Amniotic epithelial cell (primary cell): ENCODE data around the gene SLC33A1.
"Not testable (repeated sequence)": the region's sequence is repeated elsewhere in the genome, so short reads cannot be mapped to it uniquely, and the experiment has no call there.

ENCODE experiments used
- DNase-seq: peaks from one replicate; pipeline ENCODE4 v3.0.0-alpha.2; 2010; ENCODE audit warnings: low read depth

The SLC33A1 gene

DNA sequence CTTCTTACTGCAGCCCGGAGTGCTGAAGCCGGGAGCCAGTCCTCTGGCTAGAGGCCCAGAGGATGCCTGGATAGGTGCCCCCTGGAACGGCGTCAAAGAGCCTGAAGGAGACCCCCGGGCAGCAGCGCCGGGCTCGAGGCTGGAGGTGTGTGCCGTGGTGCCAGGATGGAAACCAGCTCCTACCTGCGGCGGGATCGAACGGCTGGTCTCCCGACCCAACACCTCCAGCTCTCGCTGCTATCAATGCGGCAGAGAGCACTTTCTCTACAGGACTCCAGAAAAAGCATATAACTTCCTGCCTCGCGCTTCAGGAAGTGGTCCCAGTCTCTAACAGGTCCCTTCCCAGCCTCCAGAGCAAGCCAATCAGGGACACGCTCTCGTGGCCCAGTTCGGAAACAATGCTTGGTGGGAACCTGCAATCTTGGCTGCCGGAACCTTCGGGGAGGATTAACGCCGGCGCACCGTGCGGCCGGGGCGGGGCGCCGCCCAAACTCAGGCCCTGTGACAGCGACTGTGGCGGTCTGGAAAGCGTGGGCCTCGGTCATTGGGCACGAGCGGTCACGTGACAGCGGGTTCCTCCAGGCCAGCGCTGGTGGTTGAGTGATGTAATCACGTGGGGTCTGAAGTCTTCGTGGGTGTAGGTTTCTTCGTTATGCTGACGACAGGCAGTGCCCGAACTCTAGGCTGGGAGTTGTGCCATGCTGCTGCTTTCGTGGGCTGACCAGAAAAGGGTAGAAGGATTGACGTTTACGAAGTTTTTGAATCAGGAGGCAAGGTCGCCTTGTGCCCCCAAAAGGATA is at the start of gene SLC33A1:
TSS of gene SLC33A1 (minus strand) at position 287 of the 800 bp plus-strand sequence. CDS start 430 bp downstream, outside the sequence.
- peak; percentile 99 for DNase-seq

- DNase-seq, result no peak
These were observed 41.2 kb upstream of the SLC33A1 start for GRCh38 chr3:155895379-155895900.

DNA sequence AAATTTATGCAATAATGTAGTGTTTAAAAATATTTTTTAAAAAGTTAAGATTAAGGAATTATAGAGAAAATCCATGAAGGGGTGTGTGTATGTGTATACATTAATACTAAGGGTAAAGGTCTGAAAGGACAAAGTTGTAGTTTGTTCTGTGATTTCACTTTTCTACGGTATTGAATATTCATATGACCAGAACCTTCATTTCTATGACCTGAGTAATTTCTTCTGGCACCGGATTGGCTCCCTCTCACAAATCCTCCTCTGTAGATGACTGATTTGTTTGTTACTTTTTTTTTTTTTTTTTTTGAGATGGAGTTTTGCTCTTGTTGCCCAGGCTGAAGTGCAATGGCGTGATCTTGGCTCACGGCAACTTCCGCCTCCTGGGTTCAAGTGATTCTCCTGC is 37.1 kb upstream of the SLC33A1 start:
- peak; percentile 49 for DNase-seq

DNA sequence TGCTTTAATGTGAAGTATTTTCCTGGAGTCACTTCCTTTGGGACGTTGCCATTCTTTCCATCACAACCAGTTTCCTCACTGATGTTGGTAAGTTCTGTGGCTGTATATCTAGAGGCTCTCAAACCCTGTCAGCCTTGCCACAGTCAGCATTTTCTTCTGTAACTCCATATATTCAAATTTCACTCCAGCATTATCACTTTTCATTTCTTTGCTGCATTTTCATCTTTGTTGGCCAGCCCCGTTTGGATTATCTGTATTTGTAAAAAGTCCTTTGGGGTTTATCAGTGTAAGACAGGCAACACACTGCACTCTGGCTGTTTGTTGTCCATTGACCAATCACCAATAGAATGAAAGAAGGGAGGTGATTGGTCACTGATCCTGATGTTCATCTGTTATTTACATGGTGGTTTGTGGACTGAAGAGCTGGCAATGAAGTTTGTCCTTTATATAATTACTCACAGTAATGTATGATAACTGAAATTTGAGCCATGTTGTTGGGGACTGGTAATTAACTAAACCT is 36.5 kb upstream of the SLC33A1 start:
- peak; percentile 53 for DNase-seq

GRCh38 chr3:155889952-155890351 is 35.7 kb upstream of the SLC33A1 start:
- no peak for DNase-seq

DNA sequence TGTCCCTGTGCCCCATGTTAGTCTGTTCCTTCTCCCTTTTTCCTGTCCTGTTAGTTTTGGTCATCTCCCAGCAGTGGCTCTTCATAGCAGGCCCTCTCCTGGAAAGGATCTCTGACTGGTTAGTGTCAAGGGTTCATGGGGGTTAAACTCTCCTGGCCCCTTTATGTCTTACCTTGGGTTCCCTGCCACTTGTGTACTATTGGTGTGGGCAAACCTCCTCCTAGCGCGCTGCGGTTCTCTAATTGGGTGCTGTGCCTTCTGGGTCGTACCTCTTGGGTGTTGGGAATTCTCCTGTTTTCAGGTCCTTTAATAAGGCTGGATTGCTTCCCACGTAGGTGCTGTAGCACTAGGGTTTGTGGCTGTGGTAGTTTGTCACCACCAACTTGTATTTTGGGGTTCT is 35.0 kb upstream of the SLC33A1 start:
- DNase-seq, result no peak

DNA sequence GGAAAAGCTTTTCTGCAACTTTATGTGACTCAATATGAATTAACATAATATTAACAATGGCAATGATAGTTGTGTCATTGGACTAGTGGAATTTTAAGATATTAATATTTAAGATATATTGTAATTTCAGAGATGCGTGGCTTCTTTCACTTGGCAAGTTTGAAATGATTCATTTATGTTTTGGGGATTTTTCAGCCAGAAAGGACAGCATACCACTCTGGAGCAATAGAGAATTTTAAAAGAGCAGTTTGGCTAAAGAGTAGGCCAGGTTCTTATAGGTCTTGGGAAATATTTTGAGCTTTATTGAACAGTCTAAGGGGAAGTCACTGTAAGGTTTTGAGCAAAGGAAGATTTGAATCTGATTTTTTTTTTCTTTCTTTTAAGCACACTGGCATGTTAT is 32.7 kb upstream of the SLC33A1 start:
- no peak for DNase-seq

DNA sequence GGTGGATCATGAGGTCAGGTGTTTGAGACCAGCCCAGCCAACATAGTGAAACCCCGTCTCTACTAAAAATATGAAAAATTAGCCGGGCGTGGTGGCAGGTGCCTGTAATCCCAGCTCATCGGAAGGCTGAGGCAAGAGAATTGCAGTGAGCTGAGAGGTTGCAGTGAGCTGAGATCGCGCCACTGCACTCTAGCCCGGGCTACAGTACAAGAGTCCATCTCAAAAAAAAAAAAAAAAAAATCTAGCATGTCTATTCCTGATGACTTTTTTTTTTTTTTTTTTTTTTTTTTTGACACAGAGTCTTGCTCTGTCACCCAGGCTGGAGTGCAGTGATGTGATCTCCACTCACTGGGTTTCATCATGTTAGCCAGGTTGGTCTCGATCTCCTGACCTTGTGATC is 32.1 kb upstream of the SLC33A1 start:
- not testable (repeated sequence) for DNase-seq

- DNase-seq, result no peak
These were observed 31.1 kb upstream of the SLC33A1 start for GRCh38 chr3:155885292-155885691.

GRCh38 chr3:155884292-155884691 is 30.1 kb upstream of the SLC33A1 start:
- no peak for DNase-seq

- no peak for DNase-seq
These were observed 26.1 kb upstream of the SLC33A1 start for GRCh38 chr3:155880286-155880685.

- no peak for DNase-seq
These were observed 22.3 kb upstream of the SLC33A1 start for GRCh38 chr3:155876503-155876902.

GRCh38 chr3:155876037-155876436 is 21.8 kb upstream of the SLC33A1 start:
- DNase-seq, result no peak

- DNase-seq, result no peak
These were observed 18.8 kb upstream of the SLC33A1 start for GRCh38 chr3:155872904-155873646.

- no peak for DNase-seq
These were observed 17.5 kb upstream of the SLC33A1 start for GRCh38 chr3:155871746-155872158.

GRCh38 chr3:155870945-155871745 is 16.9 kb upstream of the SLC33A1 start:
- DNase-seq, result peak; percentile 40

GRCh38 chr3:155870133-155870944 is 16.1 kb upstream of the SLC33A1 start, which contains the start of gene GMPS:
Gene GMPS, plus strand, starts transcription at chr3:155870650. Its CDS starts 221 bp downstream, at chr3:155870871.
- DNase-seq, result peak; percentile 84

DNA sequence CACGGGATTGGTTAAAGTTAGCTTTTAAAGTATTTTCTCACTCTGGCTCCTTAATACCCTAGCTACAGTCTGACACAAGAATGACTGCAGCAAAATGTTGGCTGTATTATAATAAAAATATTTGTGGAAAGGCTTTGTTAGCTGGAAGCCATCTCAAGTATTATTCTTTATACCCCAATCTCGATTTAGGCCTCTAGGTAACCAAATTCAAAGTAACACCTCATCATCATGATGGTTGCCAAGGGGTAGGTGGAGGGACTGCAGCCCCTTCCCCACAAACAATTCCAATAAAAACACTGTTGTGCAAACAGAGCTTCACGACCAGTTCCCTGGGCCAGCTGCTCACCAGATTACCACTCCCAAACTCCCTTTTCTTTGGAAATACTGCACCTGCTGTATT is 15.5 kb upstream of the SLC33A1 start:
- no peak for DNase-seq

DNA sequence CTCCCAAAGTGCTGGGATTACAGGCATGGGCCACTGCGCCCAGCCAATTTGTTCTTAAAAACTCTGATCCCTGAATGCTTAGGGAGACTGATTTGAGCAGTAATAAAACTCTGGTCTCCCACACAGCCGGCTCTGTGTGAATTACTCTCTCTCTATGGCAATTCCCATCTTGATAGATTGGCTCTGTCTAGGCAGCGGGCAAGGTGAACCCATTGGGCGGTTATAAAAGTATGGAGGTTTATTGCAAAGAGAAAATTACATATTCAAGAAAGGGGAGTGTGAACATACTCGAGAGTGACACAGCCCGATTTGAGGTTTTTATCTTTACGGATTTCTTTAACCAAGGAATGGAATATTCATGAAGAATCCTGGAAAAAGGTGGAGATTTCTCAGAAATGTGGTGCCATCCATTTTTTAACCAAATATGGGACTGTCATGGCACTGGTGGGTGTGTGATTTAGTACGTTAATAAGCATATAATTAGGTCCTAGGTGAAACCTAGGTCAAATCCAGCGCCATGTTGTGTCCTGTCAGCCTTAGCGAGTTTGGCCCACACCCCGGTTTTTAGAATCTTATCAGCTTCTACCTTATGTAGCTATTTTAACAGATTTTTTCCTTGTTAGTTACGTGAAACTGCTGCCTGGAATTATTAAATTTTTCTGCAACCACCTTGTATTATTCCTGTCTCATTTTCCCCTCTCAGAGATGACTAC is 9.0 kb upstream of the SLC33A1 start:
- DNase-seq, result no peak

- DNase-seq, result peak; percentile 61
These were observed 8.2 kb upstream of the SLC33A1 start for GRCh38 chr3:155862290-155862982.
